GM19324 (cell line): ENCODE data around the gene FLRT3.
A peak's percentile ranks its signal among the peaks of the same experiment; 100 is the strongest.

ENCODE experiments used
- ATAC-seq: cut with Tn5 transposase; IDR thresholded peaks from one replicate; pipeline ENCODE4 v1.9.1; 2021; ENCODE audit warnings: mild to moderate bottlenecking, moderate library complexity; ENCODE audit not compliant: unreplicated experiment, low FRiP score

FLRT3 gene

GRCh38 chr20:14337400-14338171, at the start of gene FLRT3:
TSS of gene FLRT3 (minus strand) at chr20:14337612. CDS start at chr20:14327506, 10,106 bp downstream.
- ATAC-seq = peak; percentile 95

GRCh38 chr20:14386726-14387125, 49.3 kb upstream of the FLRT3 start:
- ATAC-seq = no peak

- no peak for ATAC-seq
Measured at GRCh38 chr20:14385176-14385740, 47.8 kb upstream of the FLRT3 start.

GRCh38 chr20:14384416-14385175, 47.2 kb upstream of the FLRT3 start:
- ATAC-seq = no peak

- ATAC-seq = no peak
Measured at GRCh38 chr20:14383335-14383734, 45.9 kb upstream of the FLRT3 start.

- ATAC-seq = no peak
Measured at GRCh38 chr20:14378326-14378725, 40.9 kb upstream of the FLRT3 start.

GRCh38 chr20:14375416-14375985, 38.1 kb upstream of the FLRT3 start:
- ATAC-seq = no peak

- ATAC-seq = no peak
Measured at GRCh38 chr20:14374196-14374595, 36.8 kb upstream of the FLRT3 start.

- no peak for ATAC-seq
Measured at GRCh38 chr20:14361509-14362345, 24.3 kb upstream of the FLRT3 start.

- ATAC-seq = no peak
Measured at GRCh38 chr20:14360416-14360815, 23.0 kb upstream of the FLRT3 start.

- no peak for ATAC-seq
Measured at GRCh38 chr20:14355791-14356190, 18.4 kb upstream of the FLRT3 start.

GRCh38 chr20:14344746-14345145, 7.3 kb upstream of the FLRT3 start:
- ATAC-seq = no peak

- no peak for ATAC-seq
Measured at GRCh38 chr20:14343491-14344065, 6.2 kb upstream of the FLRT3 start.

- no peak for ATAC-seq
Measured at GRCh38 chr20:14342918-14343317, 5.5 kb upstream of the FLRT3 start.

- no peak for ATAC-seq
Measured at GRCh38 chr20:14341801-14342200, 4.4 kb upstream of the FLRT3 start.

- ATAC-seq = no peak
Measured at GRCh38 chr20:14336686-14337085, 726 bp downstream of the FLRT3 start.

- ATAC-seq = no peak
Measured at GRCh38 chr20:14335052-14335451, 2.4 kb downstream of the FLRT3 start.

- ATAC-seq = peak; percentile 33
Measured at GRCh38 chr20:14334306-14334930, 3.0 kb downstream of the FLRT3 start.

- no peak for ATAC-seq
Measured at GRCh38 chr20:14333721-14334120, 3.7 kb downstream of the FLRT3 start.
